Measurements from ENCODE around the gene PNMA8A.

Gene PNMA8A

DNA sequence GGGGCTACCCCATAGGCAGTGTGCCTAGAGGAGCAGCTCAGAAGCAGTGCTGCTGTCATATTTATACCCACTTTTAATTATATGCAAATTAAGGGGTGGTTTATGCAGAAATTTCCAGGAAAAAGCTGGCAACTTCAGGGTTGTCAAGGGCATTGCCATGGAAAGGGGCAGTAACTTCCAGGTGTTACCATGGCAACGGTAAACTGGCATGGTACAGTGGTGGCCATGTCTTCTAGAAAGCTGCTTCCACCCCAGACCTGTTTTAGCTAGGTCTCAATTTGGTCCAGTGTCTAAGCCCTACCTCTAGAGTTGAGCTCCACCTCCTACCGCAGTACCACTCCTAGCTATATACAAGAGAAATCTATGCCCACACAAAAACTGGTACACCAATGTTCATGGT lies 11.3 kb downstream of the PNMA8A start:
- Histone ChIP-seq H3F3A (ENCODE audit: insufficient read depth, low read length) (no peaks in the 10 kb centered on the region), H3K4me3 (ENCODE audit: low read depth, low read length, poor library complexity, severe bottlenecking) (no peak overlapping the region), H3K4me1 (ENCODE audit: insufficient read depth, low read length, severe bottlenecking) (no peaks in the 10 kb centered on the region), H4K20me1 (ENCODE audit: insufficient read depth, low read length) (no peaks in the 10 kb centered on the region), H3K4me2 (ENCODE audit: low read length) (no peak overlapping the region), H3K79me2 (ENCODE audit: insufficient read depth, low read length) (no peaks in the 10 kb centered on the region), H3K9me2 (ENCODE audit: low read depth, low read length) (no peaks in the 10 kb centered on the region), H3K27ac (ENCODE audit: low read depth, low read length, poor library complexity, severe bottlenecking) (no peak overlapping the region), H2AFZ (ENCODE audit: low read length) (no peak overlapping the region), H3K27me3 (ENCODE audit: insufficient read depth, low read length) (no peaks in the 10 kb centered on the region), H3K36me3 (ENCODE audit: insufficient read depth, low read length) (no peaks in the 10 kb centered on the region), H3K9me3 (ENCODE audit: low read length) (no peaks in the 10 kb centered on the region), H3K9ac (ENCODE audit: low read length) (no peak overlapping the region)
- TF ChIP-seq EZH2 (IDR thresholded peaks at IDR 0.05; ENCODE audit: borderline replicate concordance, low read length) = no peak
- TF ChIP-seq, protein P1, sequence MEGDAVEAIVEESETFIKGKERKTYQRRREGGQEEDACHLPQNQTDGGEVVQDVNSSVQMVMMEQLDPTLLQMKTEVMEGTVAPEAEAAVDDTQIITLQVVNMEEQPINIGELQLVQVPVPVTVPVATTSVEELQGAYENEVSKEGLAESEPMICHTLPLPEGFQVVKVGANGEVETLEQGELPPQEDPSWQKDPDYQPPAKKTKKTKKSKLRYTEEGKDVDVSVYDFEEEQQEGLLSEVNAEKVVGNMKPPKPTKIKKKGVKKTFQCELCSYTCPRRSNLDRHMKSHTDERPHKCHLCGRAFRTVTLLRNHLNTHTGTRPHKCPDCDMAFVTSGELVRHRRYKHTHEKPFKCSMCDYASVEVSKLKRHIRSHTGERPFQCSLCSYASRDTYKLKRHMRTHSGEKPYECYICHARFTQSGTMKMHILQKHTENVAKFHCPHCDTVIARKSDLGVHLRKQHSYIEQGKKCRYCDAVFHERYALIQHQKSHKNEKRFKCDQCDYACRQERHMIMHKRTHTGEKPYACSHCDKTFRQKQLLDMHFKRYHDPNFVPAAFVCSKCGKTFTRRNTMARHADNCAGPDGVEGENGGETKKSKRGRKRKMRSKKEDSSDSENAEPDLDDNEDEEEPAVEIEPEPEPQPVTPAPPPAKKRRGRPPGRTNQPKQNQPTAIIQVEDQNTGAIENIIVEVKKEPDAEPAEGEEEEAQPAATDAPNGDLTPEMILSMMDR (IDR thresholded peaks at IDR 0.05; ENCODE audit: low read length) = no peak

DNA sequence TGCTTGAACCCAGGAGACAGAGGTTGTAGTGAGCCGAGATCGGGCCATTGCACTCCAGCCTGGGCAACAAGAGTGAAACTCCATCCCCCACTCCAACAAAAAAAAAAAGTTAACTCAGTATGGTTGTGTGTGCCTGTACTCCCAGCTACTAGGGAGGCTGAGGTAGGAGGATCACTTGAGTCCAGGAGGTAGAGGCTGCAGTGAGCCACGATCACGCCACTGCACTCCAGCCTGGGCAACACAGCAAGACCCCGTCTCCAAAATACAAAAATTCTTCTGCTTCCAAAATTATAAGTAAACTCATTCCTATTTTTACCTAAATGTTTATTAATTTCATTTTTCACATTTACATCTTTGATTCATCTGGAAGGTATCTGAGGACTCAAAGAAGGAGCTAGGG lies 14.4 kb downstream of the PNMA8A start:
- no peaks in the 10 kb centered on the region for H3F3A ChIP-seq (ENCODE audit: insufficient read depth, low read length)
- no peaks in the 10 kb centered on the region for H4K20me1 ChIP-seq (ENCODE audit: insufficient read depth, low read length)
- no peaks in the 10 kb centered on the region for H3K9me2 ChIP-seq (ENCODE audit: low read depth, low read length)
- no peaks in the 10 kb centered on the region for H3K27me3 ChIP-seq (ENCODE audit: insufficient read depth, low read length)
- H2AFZ ChIP-seq (ENCODE audit: low read length) = no peak overlapping the region
- H3K9me3 ChIP-seq (ENCODE audit: low read length) = no peaks in the 10 kb centered on the region
- H3K9ac ChIP-seq (ENCODE audit: low read length) = no peak overlapping the region
- no peaks in the 10 kb centered on the region for H3K79me2 ChIP-seq (ENCODE audit: insufficient read depth, low read length)
- TF ChIP-seq, protein P1 (IDR thresholded peaks at IDR 0.05; ENCODE audit: low read length) = no peak
- no peak for TF ChIP-seq EZH2 (IDR thresholded peaks at IDR 0.05; ENCODE audit: borderline replicate concordance, low read length)
- no peak overlapping the region for H3K27ac ChIP-seq (ENCODE audit: low read depth, low read length, poor library complexity, severe bottlenecking)
- H3K36me3 ChIP-seq (ENCODE audit: insufficient read depth, low read length) = no peaks in the 10 kb centered on the region
- H3K4me3 ChIP-seq (ENCODE audit: low read depth, low read length, poor library complexity, severe bottlenecking) = no peak overlapping the region
- no peaks in the 10 kb centered on the region for H3K4me1 ChIP-seq (ENCODE audit: insufficient read depth, low read length, severe bottlenecking)
- no peak overlapping the region for H3K4me2 ChIP-seq (ENCODE audit: low read length)

DNA sequence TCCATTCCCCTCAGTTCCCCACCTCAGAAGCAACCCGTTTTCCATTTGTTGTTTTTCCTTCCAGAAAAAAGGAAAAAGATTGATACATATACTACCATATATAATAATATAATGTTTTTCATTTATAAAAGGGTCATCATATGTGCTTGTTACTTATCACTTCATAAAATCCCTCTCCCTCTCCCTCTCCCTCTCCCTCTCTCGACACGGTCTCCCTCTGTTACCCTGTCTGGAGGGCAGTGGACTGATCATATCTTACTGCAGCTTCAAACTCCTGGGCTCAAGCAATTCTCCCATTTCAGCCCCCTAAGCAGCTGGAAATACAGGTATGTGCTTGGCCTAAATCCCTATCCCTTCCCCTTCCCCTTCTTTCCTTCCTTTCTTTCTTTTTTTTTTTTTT lies 17.1 kb downstream of the PNMA8A start:
- no peak for TF ChIP-seq EZH2 (IDR thresholded peaks at IDR 0.05; ENCODE audit: borderline replicate concordance, low read length)
- TF ChIP-seq, protein P1 (IDR thresholded peaks at IDR 0.05; ENCODE audit: low read length) = no peak
- H3K27me3 ChIP-seq (ENCODE audit: insufficient read depth, low read length) = no peaks in the 10 kb centered on the region
- no peaks in the 10 kb centered on the region for H3K9me3 ChIP-seq (ENCODE audit: low read length)
- H3K4me3 ChIP-seq (ENCODE audit: low read depth, low read length, poor library complexity, severe bottlenecking) = no peak overlapping the region
- no peaks in the 10 kb centered on the region for H3K4me1 ChIP-seq (ENCODE audit: insufficient read depth, low read length, severe bottlenecking)
- no peaks in the 10 kb centered on the region for H3K9me2 ChIP-seq (ENCODE audit: low read depth, low read length)
- no peaks in the 10 kb centered on the region for H3K79me2 ChIP-seq (ENCODE audit: insufficient read depth, low read length)
- H3K9ac ChIP-seq (ENCODE audit: low read length) = no peak overlapping the region
- H3F3A ChIP-seq (ENCODE audit: insufficient read depth, low read length) = no peaks in the 10 kb centered on the region
- H3K36me3 ChIP-seq (ENCODE audit: insufficient read depth, low read length) = no peaks in the 10 kb centered on the region
- H2AFZ ChIP-seq (ENCODE audit: low read length) = no peak overlapping the region
- no peak overlapping the region for H3K4me2 ChIP-seq (ENCODE audit: low read length)
- no peaks in the 10 kb centered on the region for H4K20me1 ChIP-seq (ENCODE audit: insufficient read depth, low read length)
- H3K27ac ChIP-seq (ENCODE audit: low read depth, low read length, poor library complexity, severe bottlenecking) = no peak overlapping the region
